ENCODE measurements around the gene RANGAP1. TPM values are rescaled to one million over a fixed set of nuclear protein-coding genes. Genes with fewer than 3 reads are reported as not detected.
A peak's percentile ranks its signal among the peaks of the same experiment; 100 is the strongest.

The RANGAP1 gene
- total RNA-seq, 1 donor from 2014 or later: 51.5 TPM

- intact Hi-C loops (cut with DNase I): no loop called here
- DNase-seq (ENCODE audit: missing footprints) (no peak), ATAC-seq (no peak)
These were observed 63.0 kb downstream of the RANGAP1 start for GRCh38 chr22:41222846-41223507.

- ATAC-seq: peak; percentile 90
- intact Hi-C loops (cut with DNase I): no loop called here
- peak; percentile 89 for DNase-seq (ENCODE audit: missing footprints)
These were observed 68.3 kb downstream of the RANGAP1 start for GRCh38 chr22:41217553-41218157.

- ATAC-seq (peak; percentile 9), DNase-seq (ENCODE audit: missing footprints) (no peak)
- intact Hi-C loops (cut with DNase I): no loop called here
These were observed 69.0 kb downstream of the RANGAP1 start for GRCh38 chr22:41216984-41217383.

GRCh38 chr22:41215926-41216325, 70.1 kb downstream of the RANGAP1 start:
- ATAC-seq (no peak), DNase-seq (ENCODE audit: missing footprints) (no peak)
- intact Hi-C loops (cut with DNase I): no loop called here

- intact Hi-C loops (cut with DNase I): no loop called here
- DNase-seq (ENCODE audit: missing footprints) (no peak), ATAC-seq (no peak)
These were observed 70.6 kb downstream of the RANGAP1 start for GRCh38 chr22:41215409-41215808.

GRCh38 chr22:41206719-41207118, 79.3 kb downstream of the RANGAP1 start:
- intact Hi-C loops (cut with DNase I): no loop called here
- DNase-seq (ENCODE audit: missing footprints) (no peak), ATAC-seq (no peak)

- intact Hi-C loops (cut with DNase I): no loop called here
- peak; percentile 100 for DNase-seq (ENCODE audit: missing footprints)
- peak; percentile 99 for ATAC-seq
These were observed 80.7 kb downstream of the RANGAP1 start, which contains the start of gene L3MBTL2 for GRCh38 chr22:41204992-41205900. TSS of gene L3MBTL2 (plus strand) at chr22:41205312. CDS start at chr22:41205363, 51 bp downstream.

- ATAC-seq (no peak), DNase-seq (ENCODE audit: missing footprints) (no peak)
- intact Hi-C loops (cut with DNase I): no loop called here
These were observed 81.9 kb downstream of the RANGAP1 start for GRCh38 chr22:41204066-41204465.

- no peak for ATAC-seq
These were observed 82.9 kb downstream of the RANGAP1 start for GRCh38 chr22:41203118-41203517.

GRCh38 chr22:41201141-41201540, 84.8 kb downstream of the RANGAP1 start:
- no peak for DNase-seq (ENCODE audit: missing footprints)

More at GRCh38 chr22:41203118-41203517, 82.9 kb downstream of the RANGAP1 start:
- no peak for DNase-seq (ENCODE audit: missing footprints)
- intact Hi-C loops (cut with DNase I): no loop called here

GRCh38 chr22:41198027-41198580, 87.9 kb downstream of the RANGAP1 start:
- DNase-seq (ENCODE audit: missing footprints) (no peak), ATAC-seq (peak; percentile 56)
- intact Hi-C loops (cut with DNase I): loop anchor here (5.0 kb wide), 2 partner anchors 64 to 89 kb away; partner anchors contain the start of gene RANGAP1

More at GRCh38 chr22:41201141-41201540, 84.8 kb downstream of the RANGAP1 start:
- no peak for ATAC-seq
- intact Hi-C loops (cut with DNase I): no loop called here

GRCh38 chr22:41197038-41197972, 88.7 kb downstream of the RANGAP1 start:
- intact Hi-C loops (cut with DNase I): loop anchor here (5.0 kb wide), 2 partner anchors 65 to 90 kb away; partner anchors contain the start of gene RANGAP1
- ATAC-seq: peak; percentile 95
- DNase-seq (ENCODE audit: missing footprints): peak; percentile 92

Small RNA genes lying within 50 kb of the gene (microRNA-seq; reads per million reads assigned to microRNA genes)
- gene MIR6889: not detected

Other genes with a start within 250 kb of the RANGAP1 start
- gene EP300, start 193.6 kb downstream of the RANGAP1 start, total RNA-seq: 27.8 TPM
- gene L3MBTL2, start 80.9 kb downstream of the RANGAP1 start, total RNA-seq: 15.7 TPM
- 26.4 TPM for gene CHADL, start 45.3 kb downstream of the RANGAP1 start, total RNA-seq
- 45.5 TPM for gene ZC3H7B, start 15.3 kb upstream of the RANGAP1 start, total RNA-seq
- gene TEF, start 95.8 kb upstream of the RANGAP1 start, total RNA-seq: 23.5 TPM
- 68.0 TPM for gene TOB2, start 160.6 kb upstream of the RANGAP1 start, total RNA-seq
- 25.5 TPM for gene PHF5A, start 182.5 kb upstream of the RANGAP1 start, total RNA-seq
- 810 TPM for gene ACO2, start 182.9 kb upstream of the RANGAP1 start, total RNA-seq

Data from Right ventricle myocardium inferior (tissue), 1 donor.